HG03108 (cell line): ENCODE data around the gene CASKIN1.

Experiments
- ATAC-seq: cut with Tn5 transposase; IDR thresholded peaks from one replicate; pipeline ENCODE4 v1.9.1; 2021; ENCODE audit warnings: moderate library complexity; ENCODE audit not compliant: unreplicated experiment

The CASKIN1 gene

DNA sequence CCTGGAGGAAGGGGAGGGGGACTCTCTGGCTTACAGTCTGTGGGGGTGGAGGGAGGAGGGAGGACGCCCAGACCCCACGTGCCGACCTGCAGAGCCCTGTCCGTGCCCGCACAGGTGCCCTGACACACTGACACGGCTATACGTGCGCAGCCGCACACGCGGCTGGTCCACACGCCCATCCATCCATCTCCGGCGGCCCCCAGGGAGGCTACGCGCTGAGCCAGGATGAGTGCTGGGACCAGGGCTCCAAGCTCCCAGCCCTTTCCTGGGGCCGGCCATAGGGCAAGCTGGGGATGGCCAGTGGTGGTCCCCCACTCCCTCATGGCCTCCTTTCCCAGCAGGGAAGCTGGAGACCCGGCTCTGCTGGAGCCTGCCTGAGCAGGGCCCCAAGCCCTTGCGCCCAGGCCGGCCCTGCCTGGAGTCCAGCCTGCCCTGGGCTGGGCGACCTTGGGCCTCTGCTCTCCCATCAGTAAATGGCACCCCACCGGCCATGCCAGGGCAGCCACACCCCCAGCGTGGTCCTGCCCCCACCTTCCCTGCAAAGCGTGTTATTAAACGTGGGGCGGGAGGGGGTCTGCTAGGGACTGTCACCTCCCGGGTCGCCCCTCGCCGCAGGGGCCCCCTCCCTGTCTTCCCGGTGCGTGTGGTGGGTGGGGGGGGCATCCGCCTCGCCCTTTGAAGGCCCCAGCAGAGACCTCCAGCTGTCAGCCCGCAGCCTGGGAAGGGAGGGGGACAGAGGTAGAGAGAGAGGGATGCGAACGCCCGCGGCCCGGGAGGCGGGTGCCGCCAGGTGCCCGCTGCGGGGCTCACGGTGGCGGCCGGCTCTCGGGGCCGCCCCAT is 863 bp downstream of the CASKIN1 start:
- no peak for ATAC-seq

DNA sequence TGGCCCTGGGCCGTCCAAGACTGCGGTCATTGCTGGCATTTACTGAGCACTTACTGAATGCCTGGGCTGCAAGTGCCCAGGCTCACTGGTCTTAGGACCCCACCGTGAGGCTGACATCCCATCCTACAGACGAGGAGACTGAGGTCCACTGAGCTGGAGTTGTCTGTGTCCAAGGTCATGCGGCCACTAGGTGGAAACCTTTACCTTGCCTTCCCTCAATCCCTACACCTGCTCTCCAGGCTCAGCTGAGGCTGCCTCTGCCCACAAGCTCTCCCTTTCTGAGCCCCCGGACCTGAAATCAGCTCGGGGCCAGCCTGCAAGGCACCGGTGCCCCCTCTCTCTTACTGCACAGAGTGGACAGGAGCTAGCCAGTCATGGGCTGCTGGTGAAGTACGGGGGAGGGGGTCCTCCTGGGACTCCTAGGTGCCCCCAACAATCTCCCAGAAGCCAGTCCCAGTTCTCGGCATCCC is 1.5 kb downstream of the CASKIN1 start:
- ATAC-seq = no peak

DNA sequence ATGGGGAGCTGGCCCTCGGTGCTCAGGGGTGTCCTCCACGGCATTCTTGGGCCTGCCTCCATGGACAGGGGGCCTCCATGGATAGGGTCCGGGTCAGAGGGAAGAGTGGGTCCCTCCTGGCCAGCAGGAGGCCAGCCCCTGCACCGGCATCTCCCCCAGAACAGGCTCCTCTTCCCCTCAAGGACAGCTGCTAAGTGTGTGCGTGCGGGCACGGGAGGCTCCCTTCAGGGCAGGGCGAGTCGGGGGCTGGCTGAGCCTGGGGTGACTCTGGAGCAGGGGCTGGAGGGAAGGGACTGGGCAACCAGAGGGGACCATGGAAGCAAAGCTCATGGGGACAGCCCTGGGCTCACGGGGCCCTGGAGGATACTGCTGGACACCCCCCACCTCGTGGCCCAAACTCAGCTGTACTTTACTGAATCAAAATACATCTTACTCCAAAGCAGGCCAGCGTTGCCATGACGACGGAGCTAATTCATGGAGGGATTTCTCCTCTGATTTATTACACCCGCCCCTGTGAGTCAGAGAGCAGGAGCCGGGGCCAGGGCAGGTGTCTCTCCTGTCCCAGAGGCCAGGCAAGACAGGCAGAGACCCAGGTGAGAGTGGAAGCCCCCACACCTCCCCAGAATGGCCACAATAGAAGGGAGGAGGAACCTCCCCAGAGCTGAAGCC is 2.1 kb downstream of the CASKIN1 start:
- ATAC-seq = no peak

DNA sequence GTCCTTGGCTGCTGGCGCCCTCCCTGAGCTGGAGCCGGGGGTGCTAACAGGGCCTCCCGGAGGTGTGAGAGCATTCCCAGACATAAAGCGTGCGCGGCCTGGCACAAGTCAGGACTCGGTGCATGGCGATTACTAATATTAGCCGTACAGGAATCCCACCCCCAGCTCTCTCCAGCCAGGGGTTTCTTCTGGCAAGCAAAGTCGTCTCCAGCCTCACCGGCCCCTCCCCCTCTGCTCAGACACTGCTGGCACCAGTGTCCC is 5.0 kb downstream of the CASKIN1 start:
- no peak for ATAC-seq

DNA sequence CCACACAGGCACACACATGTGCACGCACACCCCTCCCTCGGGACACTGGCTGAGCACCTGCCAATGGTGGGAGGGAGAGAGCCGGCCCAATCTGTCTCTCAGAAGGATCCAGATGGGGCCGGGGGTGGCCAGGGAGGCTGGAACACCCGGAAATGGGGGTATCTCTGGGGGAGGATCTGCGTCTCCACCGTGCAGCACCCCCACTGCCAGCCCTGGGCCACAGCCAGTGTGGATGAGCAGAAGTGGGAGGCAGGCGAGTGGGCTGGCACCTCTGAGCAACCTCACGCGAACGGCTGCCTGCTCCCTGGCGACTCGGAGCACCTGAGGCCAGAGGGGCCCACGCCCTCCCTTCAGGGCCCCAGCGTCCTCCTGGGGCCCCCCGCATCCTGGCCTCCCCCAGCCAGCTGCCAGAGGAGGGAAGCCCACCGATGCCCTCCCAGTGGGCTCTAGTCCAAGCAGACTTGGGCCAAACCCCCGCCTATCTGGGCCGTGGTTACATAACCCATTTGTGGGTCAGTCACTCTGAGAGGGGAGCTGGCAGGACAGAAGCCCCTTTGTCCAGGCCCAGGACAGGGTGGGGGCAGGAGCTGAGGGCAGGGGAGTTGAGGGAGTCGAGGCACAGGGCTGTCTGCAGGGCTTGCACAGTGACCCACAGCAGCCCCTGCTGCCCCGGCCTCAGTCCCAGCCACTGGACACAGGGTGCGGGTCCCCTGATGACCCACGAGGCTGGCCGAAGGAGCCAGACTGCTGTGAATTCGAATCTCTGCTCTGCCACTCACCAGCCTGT is 5.6 kb downstream of the CASKIN1 start:
- ATAC-seq = no peak

DNA sequence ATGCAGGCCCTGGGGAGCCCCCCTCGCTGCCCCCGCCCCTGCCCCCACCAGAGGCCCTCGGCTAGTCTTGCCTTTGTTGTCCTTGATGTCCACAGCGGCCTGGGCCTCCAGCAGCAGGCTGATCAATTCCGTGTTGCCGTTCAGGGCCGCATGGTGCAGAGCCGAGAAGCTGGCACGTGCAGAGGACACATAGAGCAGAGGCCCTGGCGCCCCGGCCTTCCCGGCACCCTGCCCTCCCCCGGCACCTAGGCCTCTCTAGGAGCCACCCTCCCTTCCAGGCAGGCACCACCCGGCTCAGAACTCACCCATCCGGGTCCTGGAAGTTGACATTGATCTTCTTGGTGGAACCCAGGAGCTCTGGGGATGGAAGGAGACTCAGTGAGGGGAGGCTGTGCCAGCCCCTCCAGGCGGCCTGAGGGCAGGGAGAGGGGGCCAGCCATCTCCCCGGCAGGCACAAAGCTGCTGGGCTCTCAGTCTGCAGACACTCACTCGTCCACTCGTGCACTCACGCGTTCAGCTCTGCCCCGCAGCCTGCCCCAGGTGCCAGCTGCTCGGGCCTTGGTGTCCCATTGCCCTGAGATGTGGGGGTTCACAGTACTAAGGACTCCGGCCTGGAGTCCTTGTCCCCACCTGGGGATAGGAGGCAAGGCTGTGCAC is 6.3 kb downstream of the CASKIN1 start:
- ATAC-seq = no peak

DNA sequence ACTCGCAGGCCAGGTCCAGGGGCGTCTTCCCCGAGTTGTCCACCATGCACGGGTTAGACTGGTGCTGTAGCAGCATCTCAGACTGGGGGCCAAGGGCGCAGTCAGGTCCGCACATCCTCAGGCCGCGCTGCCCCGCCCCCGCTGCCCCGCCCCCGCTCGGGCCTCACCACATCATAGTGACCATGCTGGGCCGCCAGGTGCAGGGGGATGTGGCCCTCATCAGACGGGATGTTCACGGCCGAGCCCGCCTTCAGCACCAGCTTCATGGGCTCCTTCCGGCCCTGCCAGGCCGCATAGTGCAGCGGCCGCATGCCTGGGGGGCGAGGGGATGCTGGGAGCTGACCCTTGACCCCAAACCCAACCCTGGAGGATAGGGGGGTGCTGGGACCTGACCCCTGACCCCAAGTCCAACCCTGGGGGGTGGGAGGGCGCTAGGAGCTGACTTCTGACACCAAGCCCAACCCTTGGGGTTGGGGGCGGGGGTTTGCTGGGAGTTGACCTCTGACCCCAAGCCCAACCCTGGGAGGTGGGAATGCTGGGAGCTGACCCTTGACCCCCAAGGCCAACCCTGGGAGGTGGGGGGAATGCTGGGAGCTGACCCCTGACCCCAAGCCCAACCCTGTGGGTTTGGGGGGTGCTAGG is 7.0 kb downstream of the CASKIN1 start:
- ATAC-seq = no peak

DNA sequence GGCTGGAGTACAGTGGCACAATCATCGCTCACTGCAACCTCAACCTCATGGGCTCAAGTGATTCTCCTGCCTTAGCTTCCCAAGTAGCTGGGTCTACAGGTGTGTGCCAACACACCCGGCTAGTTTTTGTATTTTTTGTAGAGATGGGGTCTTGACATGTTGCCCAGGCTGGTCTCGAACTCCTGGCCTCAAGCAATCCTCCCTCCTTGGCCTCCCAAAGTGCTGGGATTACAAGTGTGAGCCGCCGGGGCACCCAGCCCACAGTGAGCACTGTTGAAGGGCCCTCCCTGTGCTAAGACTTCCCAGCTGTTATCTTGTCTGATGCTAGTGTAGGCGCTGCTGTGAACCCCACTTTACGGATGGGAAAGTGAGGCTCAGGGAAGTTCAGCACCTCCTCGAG is 8.0 kb downstream of the CASKIN1 start:
- no peak for ATAC-seq

DNA sequence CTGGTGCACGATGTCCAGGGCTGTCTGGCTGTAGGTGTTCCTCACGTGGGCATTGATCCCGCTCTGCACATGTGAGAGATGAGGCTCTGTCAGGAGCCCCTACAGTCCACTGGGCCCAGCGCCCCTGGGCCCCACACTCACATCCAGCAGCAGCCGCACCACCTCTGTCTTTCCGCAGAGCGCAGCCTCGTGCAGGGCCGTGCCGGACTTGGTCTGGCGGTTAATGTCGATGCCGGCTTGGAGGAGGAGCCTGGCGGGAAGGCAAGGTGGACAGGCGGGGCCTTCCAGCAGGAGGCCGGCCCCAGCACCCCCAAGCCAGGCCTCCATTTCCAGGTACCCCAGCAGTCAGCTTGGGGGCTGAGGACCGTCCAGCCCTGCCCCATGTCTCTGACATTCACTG is 9.2 kb downstream of the CASKIN1 start:
- no peak for ATAC-seq

DNA sequence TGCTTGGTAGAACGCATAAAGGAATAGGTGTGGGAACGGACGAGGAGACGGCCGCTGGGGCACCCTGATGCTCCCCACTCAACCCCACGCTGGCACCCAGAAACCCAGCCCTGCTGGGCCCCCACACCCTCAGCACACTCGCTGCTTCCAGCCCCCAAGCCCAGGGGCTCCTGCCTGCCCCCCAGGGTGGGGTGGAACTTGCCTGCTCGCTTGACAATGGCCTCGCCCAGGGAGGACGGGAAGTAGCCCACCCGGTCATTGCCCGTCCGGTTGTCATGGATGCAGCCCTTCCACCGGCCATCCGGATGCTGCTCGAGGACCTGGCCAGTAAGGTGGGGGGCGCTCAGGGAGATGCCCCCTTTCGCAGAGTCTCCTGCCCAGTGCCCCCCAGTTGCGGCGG is 9.9 kb downstream of the CASKIN1 start:
- ATAC-seq = no peak

DNA sequence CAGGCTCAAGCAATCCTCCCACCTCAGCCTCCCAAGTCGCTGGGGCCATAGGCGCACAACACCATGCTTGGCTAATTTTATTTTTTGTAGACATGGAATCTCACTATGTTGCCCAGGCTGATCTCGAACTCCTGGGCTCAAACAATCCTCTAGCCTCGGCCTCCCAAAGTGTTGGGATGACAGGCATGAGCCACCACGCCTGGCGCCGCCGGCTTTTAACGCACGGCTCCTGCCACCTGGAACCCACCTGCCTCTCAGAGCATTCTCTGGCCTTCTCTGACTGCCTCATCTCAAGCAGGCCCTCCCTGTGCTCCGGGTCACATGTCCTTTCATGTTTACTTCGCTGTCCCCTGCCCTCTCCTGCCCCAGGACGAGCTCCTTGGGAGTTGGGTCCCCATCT is 10.3 kb downstream of the CASKIN1 start:
- no peak for ATAC-seq

DNA sequence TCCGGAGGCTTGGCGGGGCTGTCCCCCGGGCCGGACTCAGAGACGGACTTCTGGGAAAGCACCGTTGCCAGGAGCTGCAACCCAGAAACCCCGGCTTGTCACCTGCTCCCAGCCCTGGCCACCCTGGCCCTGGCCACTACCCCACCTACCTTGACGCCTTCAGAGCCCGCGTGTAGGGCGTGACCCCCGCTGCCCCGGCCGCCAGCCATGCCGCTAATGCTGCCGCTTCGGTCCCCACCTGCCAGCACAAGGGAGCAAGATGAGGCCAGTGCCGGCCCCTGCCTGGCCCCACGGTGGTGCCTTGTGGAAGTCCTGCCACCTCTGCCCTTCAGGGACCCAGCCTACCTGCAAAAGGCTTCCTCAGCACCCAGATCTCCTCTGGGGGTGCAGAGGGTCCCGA is 11.4 kb downstream of the CASKIN1 start:
- no peak for ATAC-seq

DNA sequence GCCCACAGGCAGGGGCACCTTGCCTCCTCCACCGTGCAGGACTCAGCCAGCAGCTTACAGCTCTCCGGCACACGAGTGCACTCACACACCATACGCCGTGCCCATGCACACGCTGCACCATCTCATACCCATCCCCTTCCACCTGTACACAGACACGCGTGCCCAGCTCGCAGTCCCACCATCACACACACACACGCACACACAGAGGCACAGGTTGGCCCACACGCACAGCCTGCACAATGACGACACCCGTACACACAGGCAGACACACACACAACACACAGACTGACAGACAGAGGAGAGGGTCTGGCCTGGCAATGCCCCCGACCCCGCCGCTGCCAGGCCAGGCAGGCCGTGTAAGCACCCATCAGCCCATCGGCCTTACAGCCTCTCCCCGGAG is 12.1 kb downstream of the CASKIN1 start:
- ATAC-seq = no peak

DNA sequence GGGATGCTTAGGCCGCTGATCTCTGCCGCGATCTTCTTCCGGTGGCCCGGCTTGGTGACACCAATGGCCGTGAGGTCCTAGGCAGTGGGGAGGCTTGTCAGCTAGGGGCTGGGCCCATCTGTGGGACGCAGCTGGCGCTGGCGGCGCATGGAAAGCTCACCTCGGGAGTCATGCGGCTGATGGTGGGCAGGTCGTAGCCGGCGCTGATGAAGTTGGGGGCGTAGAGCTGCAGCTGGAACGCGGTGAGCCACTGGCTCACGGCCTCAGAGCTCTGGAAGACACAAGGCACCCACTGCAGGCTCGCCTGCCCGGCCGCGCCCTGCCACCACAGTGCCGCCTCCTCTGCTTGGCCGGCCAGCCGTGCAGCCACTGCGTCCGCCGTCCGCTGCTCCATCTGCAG is 12.7 kb downstream of the CASKIN1 start:
- no peak for ATAC-seq

DNA sequence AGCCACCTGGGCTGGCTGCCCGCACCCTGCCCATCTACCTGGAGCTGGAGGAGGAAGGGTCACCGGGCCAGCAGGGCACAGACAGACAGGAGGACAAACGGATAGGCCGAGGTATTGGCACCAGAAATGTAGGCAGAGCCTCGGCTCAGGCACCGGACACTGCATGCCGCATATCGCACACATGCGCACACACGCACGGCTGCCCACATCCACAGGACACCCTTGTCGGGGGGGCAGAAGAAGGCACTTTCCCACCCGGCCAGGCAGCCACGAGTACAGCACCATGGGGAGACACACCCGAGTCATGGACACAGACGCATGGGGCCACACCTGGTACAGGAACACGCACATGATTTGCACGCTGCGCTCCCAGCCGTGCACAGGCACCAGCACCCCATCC is 14.5 kb downstream of the CASKIN1 start:
- ATAC-seq = no peak

DNA sequence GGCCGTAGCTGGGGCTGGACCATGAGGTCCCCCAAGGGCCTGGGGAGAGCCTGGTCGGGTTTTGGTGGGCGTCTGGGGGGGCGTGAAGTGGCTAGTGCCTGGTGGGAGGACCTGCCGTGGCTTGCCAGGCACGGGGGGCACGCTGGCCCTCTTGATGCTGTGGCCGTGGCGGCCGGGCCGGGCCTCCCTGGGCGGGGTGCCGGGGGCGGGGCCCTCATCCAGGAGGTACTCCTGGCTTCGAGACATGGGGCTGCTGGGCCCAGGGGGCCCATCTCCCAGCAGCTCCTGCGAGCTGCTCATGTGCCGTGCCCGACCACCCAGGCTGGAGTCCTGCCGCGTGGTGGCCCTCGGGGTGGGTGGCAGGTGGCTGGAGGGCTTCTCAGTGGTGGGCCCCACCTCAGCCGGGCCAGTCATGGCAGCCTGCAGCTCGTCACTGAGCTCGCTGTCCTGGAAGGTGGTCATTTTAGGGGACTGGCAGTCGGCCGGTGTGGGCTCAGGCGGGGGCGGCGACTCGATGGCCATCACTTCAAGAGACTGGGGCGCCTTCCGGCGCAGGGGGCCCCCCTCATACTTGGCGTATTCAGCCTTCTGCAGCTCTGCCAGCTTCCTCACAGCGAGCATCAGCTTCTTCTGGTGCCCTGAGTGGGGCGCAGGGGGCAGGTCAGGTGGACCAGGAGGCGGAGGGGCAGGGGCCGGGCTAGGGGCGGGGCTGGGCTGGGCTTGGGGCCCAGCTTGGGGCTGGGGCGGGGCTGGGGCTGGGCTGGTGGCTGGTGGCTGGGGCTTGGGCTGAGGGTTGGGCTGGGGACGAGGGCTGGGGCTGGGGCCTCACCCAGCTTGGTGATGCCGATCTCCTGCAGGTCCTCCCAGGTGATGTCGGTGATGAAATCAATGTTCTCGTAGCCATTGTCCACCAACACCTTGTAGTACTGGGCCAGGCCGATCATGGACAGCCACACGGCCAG is 15.2 kb downstream of the CASKIN1 start:
- no peak for ATAC-seq

DNA sequence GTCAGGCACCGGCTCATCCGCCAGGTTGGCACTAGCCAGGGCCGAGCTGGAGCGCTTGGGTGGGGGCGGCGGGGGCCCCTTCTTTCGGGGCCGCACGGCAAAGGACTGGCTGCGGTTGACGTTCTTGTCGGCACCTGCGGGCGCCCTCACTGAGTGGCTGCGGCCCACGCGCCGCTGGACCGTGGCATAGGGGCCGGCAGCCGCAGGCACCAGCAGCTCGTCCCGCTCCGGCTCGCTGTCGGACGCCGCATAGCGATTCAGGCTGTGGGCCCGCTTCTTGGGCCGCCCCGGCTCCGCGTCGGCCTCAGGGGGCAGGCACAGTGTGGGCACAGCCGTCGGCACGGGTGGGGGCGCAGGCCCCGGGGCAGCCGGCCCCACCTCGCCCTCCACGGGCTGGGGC is 15.9 kb downstream of the CASKIN1 start:
- no peak for ATAC-seq

DNA sequence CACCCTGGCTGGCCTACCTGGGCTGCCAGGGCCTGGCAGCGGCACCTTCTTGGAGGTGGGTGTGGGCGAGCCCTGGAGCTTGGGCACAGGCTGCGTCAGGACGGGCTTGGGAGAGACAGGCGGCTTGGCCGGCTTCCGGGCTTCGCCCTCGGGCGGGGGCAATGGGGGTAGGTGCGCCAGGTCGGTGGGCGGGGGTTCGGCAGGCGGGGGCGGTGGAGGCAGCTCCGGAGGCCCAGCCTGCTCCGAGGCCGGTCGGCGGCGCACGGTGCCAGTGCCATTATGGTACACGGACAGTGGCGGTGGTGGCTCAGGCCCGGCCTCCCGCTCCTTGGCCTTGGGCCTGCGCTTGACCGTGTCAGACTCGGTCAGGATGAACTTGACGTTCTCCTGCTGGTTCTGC is 16.8 kb downstream of the CASKIN1 start:
- ATAC-seq = no peak

DNA sequence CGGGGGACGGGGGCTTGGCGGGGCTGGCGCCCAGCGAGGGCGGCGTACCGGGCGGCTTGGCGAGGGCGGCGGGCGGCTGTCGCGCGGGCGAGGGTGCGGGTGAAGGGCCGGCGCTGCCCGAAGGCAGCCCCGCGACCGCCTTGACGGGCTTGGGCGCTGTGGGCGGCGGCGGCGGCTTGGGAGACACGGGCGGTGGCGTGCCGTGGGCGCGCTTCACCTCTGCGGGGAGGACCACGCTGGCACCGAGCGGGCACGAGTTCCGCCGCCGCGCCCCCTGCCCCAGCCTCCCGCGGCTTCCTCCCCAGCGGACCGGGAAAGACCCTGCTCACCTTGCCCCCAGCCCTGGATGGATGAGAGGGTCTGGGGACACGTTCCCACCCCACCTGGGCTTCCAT is 17.3 kb downstream of the CASKIN1 start:
- no peak for ATAC-seq
